GM06990 (cell line): ENCODE data around the gene POLR1D.
A peak's percentile ranks its signal among the peaks of the same experiment; 100 is the strongest.

Experiments used
- DNase-seq: peaks from one replicate; pipeline ENCODE4 v3.0.0-alpha.2; 2011; ENCODE audit not compliant: insufficient read length; ENCODE audit errors: extremely low read depth
- H3K27me3 ChIP-seq: replicated peaks from 2 replicates; pipeline ENCODE4 v1.6.0; 2011; ENCODE audit warnings: low read length; ENCODE audit not compliant: control insufficient read depth, insufficient read depth
- H3K36me3 ChIP-seq: 2 replicates; pipeline ENCODE4 v1.5.1; 2011; ENCODE audit warnings: low read length; ENCODE audit not compliant: control insufficient read depth, insufficient read depth
- H3K4me3 ChIP-seq: replicated peaks from 2 replicates; pipeline ENCODE4 v1.5.1; 2011; ENCODE audit warnings: low read depth, mild to moderate bottlenecking, control low read depth, low read length
- CTCF ChIP-seq: IDR thresholded peaks from 2 replicates; pipeline ENCODE4 v1.5.1; 2011; ENCODE audit warnings: low read length, control low read depth, mild to moderate bottlenecking, inconsistent platforms; ENCODE audit not compliant: insufficient read depth, poor library complexity, severe bottlenecking

POLR1D gene

GRCh38 chr13:27619093-27619727, 2.5 kb upstream of the POLR1D start:
- no peak for TF ChIP-seq CTCF
- Histone ChIP-seq H3K27me3 (no peaks in the 10 kb centered on the region), H3K36me3 (no peaks in the 10 kb centered on the region), H3K4me3 (peak overlapping the region; percentile 68)
- DNase-seq, result no peak

DNA sequence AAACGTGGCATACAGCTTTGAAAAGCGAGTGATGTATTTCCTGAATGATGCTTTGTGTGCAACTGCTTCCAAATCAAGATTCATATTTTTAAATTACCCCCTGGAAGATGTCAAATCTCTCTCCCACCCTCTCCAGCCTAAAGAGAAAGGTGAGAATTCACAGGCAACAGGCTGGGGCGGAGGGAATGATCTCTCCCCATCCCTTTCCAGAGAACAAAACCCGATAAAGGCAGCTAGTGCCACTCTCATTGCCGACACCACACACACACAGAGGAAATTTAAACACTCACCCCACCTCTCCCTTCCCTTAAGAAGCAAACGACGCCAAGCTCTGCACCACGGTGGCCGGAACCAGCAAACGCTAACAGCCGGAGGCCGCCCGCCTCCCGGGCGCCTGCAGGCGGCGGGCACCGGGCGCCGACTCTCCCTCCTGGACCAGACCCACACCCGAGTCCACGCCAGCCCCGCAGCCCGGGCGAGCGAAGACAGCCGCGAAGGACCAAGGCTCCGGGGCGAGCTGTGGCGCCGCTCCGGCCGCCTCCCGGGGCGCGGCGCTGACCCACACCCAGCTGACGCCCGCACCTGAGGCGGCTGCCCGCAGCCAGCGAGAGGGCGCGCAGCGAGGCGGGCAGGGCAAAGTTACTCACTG, 1.8 kb upstream of the POLR1D start:
- peak overlapping the region; percentile 68 for H3K4me3 ChIP-seq
- no peak for DNase-seq
- H3K27me3 ChIP-seq, result no peaks in the 10 kb centered on the region
- TF ChIP-seq CTCF, result no peak
- H3K36me3 ChIP-seq, result no peaks in the 10 kb centered on the region

GRCh38 chr13:27620377-27621115, 1.1 kb upstream of the POLR1D start, which contains the start of gene LNX2:
TSS of gene LNX2 (minus strand) at chr13:27620529. CDS start at chr13:27581703, 38,826 bp downstream.
- peak; percentile 97 for DNase-seq
- TF ChIP-seq CTCF, result no peak
- H3K36me3 ChIP-seq, result no peaks in the 10 kb centered on the region
- no peaks in the 10 kb centered on the region for H3K27me3 ChIP-seq
- H3K4me3 ChIP-seq, result peak within 1 kb of the TSS; percentile 68

DNA sequence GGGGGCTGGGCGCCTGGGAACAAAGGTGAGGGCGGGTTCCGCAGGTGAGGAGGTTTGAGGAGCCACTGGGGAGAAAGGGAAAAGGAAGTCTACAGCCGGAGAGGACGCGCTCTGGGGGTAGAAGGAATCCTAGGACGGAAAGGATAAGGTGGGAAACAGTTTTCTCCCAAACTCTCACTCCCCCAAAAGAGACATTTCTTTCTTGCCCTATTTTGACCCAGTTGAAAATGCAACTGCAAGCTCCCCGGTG, 651 bp upstream of the POLR1D start:
- DNase-seq, result no peak
- H3K27me3 ChIP-seq, result no peaks in the 10 kb centered on the region
- no peaks in the 10 kb centered on the region for H3K36me3 ChIP-seq
- peak overlapping the region; percentile 67 for H3K4me3 ChIP-seq
- no peak for TF ChIP-seq CTCF

GRCh38 chr13:27622102-27622820, 569 bp downstream of the POLR1D start:
- TF ChIP-seq CTCF, result no peak
- DNase-seq, result no peak
- no peaks in the 10 kb centered on the region for H3K27me3 ChIP-seq
- H3K4me3 ChIP-seq, result peak overlapping the region; percentile 67
- H3K36me3 ChIP-seq, result no peaks in the 10 kb centered on the region; the same call in none of the 2 replicates
